Mucosa of stomach (tissue), 1 donor: ENCODE results near the gene FAM186B.
"Not testable (repeated sequence)": the region's sequence is repeated elsewhere in the genome, so short reads cannot be mapped to it uniquely, and the experiment has no call there.

Experiments
- H3K27me3 ChIP-seq: one replicate; pipeline ENCODE4 v1.7.0; 2013; ENCODE audit warnings: mild to moderate bottlenecking, low read length; ENCODE audit not compliant: control insufficient read depth, insufficient read depth
- H3K36me3 ChIP-seq: one replicate; pipeline ENCODE4 v1.7.0; 2013; ENCODE audit warnings: low read length; ENCODE audit not compliant: control insufficient read depth, insufficient read depth
- H3K4me1 ChIP-seq: one replicate; pipeline ENCODE4 v1.7.0; 2013; ENCODE audit warnings: mild to moderate bottlenecking, low read length; ENCODE audit not compliant: control insufficient read depth, insufficient read depth
- H3K4me3 ChIP-seq: one replicate; pipeline ENCODE4 v1.7.0; 2013; ENCODE audit warnings: low read length
- H3K9ac ChIP-seq: one replicate; pipeline ENCODE4 v1.7.0; 2013; ENCODE audit warnings: mild to moderate bottlenecking, low read length, moderate library complexity
- H3K9me3 ChIP-seq: one replicate; pipeline ENCODE4 v1.7.0; 2013; ENCODE audit warnings: mild to moderate bottlenecking, low read length, moderate library complexity; ENCODE audit not compliant: control insufficient read depth
- donor health status: Pancreatic carcinoma.

Gene FAM186B

GRCh38 chr12:49616533-49617219, 11.2 kb upstream of the FAM186B start:
- Histone ChIP-seq H3K4me1 (peaks cover 3% of the 10 kb centered on the region), H3K4me3 (no peak overlapping the region), H3K27me3 (no peaks in the 10 kb centered on the region), H3K9me3 (no peaks in the 10 kb centered on the region), H3K9ac (no peak overlapping the region), H3K36me3 (no peaks in the 10 kb centered on the region)

GRCh38 chr12:49615725-49616124, 10.3 kb upstream of the FAM186B start:
- Histone ChIP-seq H3K9me3 (no peaks in the 10 kb centered on the region), H3K36me3 (no peaks in the 10 kb centered on the region), H3K4me3 (no peak overlapping the region), H3K27me3 (no peaks in the 10 kb centered on the region), H3K9ac (no peak overlapping the region), H3K4me1 (no peaks in the 10 kb centered on the region)

GRCh38 chr12:49612210-49612609, 6.8 kb upstream of the FAM186B start:
- Histone ChIP-seq H3K4me3 (no peak overlapping the region), H3K9me3 (no peaks in the 10 kb centered on the region), H3K9ac (no peak overlapping the region), H3K27me3 (no peaks in the 10 kb centered on the region), H3K4me1 (no peaks in the 10 kb centered on the region), H3K36me3 (no peaks in the 10 kb centered on the region)

- H3K36me3 ChIP-seq, H3K9ac ChIP-seq, H3K4me1 ChIP-seq, H3K4me3 ChIP-seq, H3K27me3 ChIP-seq, H3K9me3 ChIP-seq: not testable (repeated sequence)
Measured at GRCh38 chr12:49610785-49611184, 5.3 kb upstream of the FAM186B start.

GRCh38 chr12:49609875-49610154, 4.4 kb upstream of the FAM186B start:
- no peak overlapping the region for H3K9ac ChIP-seq
- no peaks in the 10 kb centered on the region for H3K36me3 ChIP-seq
- no peaks in the 10 kb centered on the region for H3K4me1 ChIP-seq
- no peak overlapping the region for H3K4me3 ChIP-seq
- H3K27me3 ChIP-seq: no peaks in the 10 kb centered on the region
- H3K9me3 ChIP-seq: no peaks in the 10 kb centered on the region

GRCh38 chr12:49609059-49609874, 3.8 kb upstream of the FAM186B start:
- Histone ChIP-seq H3K4me1 (no peaks in the 10 kb centered on the region), H3K9me3 (no peaks in the 10 kb centered on the region), H3K36me3 (no peaks in the 10 kb centered on the region), H3K9ac (no peak overlapping the region), H3K4me3 (no peak overlapping the region), H3K27me3 (no peaks in the 10 kb centered on the region)

- Histone ChIP-seq H3K9me3 (no peaks in the 10 kb centered on the region), H3K4me1 (no peaks in the 10 kb centered on the region), H3K4me3 (no peak overlapping the region), H3K27me3 (no peaks in the 10 kb centered on the region), H3K9ac (no peak overlapping the region), H3K36me3 (no peaks in the 10 kb centered on the region)
Measured at GRCh38 chr12:49604856-49605255, 583 bp downstream of the FAM186B start.

GRCh38 chr12:49603721-49604120, 1.7 kb downstream of the FAM186B start:
- no peak overlapping the region for H3K4me3 ChIP-seq
- no peaks in the 10 kb centered on the region for H3K9me3 ChIP-seq
- H3K4me1 ChIP-seq: no peaks in the 10 kb centered on the region
- no peaks in the 10 kb centered on the region for H3K27me3 ChIP-seq
- H3K36me3 ChIP-seq: no peaks in the 10 kb centered on the region
- no peak overlapping the region for H3K9ac ChIP-seq

- Histone ChIP-seq H3K36me3 (no peaks in the 10 kb centered on the region), H3K4me1 (no peaks in the 10 kb centered on the region), H3K27me3 (no peaks in the 10 kb centered on the region), H3K4me3 (no peak overlapping the region), H3K9ac (no peak overlapping the region), H3K9me3 (no peaks in the 10 kb centered on the region)
Measured at GRCh38 chr12:49599961-49600360, 5.5 kb downstream of the FAM186B start.

GRCh38 chr12:49598527-49598926, 6.9 kb downstream of the FAM186B start:
- Histone ChIP-seq H3K4me3 (no peak overlapping the region), H3K27me3 (no peaks in the 10 kb centered on the region)

GRCh38 chr12:49588721-49589516, 16.5 kb downstream of the FAM186B start:
- no peaks in the 10 kb centered on the region for H3K27me3 ChIP-seq
- no peaks in the 10 kb centered on the region for H3K36me3 ChIP-seq
- H3K4me1 ChIP-seq: no peaks in the 10 kb centered on the region
- H3K4me3 ChIP-seq: no peak overlapping the region
- no peak overlapping the region for H3K9ac ChIP-seq
- no peaks in the 10 kb centered on the region for H3K9me3 ChIP-seq

More at GRCh38 chr12:49598527-49598926, 6.9 kb downstream of the FAM186B start:
- no peaks in the 10 kb centered on the region for H3K9me3 ChIP-seq
- H3K4me1 ChIP-seq: no peaks in the 10 kb centered on the region
- no peaks in the 10 kb centered on the region for H3K36me3 ChIP-seq
- H3K9ac ChIP-seq: no peak overlapping the region

GRCh38 chr12:49588281-49588680, 17.2 kb downstream of the FAM186B start:
- no peak overlapping the region for H3K4me3 ChIP-seq
- no peaks in the 10 kb centered on the region for H3K36me3 ChIP-seq
- H3K9ac ChIP-seq: no peak overlapping the region
- no peaks in the 10 kb centered on the region for H3K27me3 ChIP-seq
- H3K9me3 ChIP-seq: no peaks in the 10 kb centered on the region
- no peaks in the 10 kb centered on the region for H3K4me1 ChIP-seq
